Measurements from ENCODE around the gene PSD2.

GRCh38 chr5:139837711-139838380 is 42.2 kb downstream of the PSD2 start:
- TF ChIP-seq EZH2 (IDR thresholded peaks at IDR 0.05; ENCODE audit: low read length, unreplicated experiment): no peak
- TF ChIP-seq CTCF (conservative IDR thresholded peaks at IDR 0.05; ENCODE audit: low read depth, low read length): no peak
